GM18868 (cell line): Measurements from ENCODE around the gene PAM.
A peak's percentile ranks its signal among the peaks of the same experiment; 100 is the strongest.
"Not testable (repeated sequence)": the region's sequence is repeated elsewhere in the genome, so short reads cannot be mapped to it uniquely, and the experiment has no call there.

Experiments
- ATAC-seq: cut with Tn5 transposase; IDR thresholded peaks from one replicate; pipeline ENCODE4 v1.9.1; 2021; ENCODE audit warnings: mild to moderate bottlenecking, moderate library complexity; ENCODE audit not compliant: unreplicated experiment

Gene PAM

DNA sequence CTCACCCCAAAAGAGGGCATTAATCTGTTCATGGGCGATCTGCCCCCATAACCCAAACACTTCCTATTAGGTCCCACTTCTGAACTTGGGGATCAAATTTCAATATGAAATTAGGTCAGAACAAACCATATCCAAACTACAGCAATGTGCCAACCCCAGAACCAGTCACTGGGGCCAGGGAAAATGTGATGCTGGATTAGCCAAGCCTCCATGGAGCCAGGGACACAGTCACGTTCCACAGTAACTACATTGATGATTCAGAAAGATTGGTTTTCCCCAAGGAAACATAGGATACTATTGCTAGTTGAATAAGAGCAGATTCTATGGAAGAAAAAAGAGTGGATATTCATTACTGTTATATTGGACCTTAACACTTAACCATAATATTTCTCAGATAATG is 280.6 kb downstream of the PAM start:
- no peak for ATAC-seq

DNA sequence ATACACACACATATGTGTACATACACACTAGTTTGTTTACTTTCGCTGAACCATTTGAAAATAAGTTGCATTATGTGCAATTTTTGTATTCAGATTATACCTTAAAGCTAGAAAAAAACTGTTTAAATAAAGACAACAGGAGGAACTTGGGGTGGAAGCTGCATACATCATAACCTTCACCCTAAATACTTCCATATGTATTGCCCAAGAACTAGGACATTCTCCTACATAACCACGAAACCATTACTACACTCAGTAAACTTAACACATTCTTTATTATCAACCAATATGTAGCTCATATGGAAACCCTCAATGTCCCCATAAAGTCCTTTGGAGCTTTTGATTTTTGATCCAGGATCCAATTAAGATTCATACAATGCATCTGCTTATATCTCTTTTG is 281.5 kb downstream of the PAM start:
- no peak for ATAC-seq

DNA sequence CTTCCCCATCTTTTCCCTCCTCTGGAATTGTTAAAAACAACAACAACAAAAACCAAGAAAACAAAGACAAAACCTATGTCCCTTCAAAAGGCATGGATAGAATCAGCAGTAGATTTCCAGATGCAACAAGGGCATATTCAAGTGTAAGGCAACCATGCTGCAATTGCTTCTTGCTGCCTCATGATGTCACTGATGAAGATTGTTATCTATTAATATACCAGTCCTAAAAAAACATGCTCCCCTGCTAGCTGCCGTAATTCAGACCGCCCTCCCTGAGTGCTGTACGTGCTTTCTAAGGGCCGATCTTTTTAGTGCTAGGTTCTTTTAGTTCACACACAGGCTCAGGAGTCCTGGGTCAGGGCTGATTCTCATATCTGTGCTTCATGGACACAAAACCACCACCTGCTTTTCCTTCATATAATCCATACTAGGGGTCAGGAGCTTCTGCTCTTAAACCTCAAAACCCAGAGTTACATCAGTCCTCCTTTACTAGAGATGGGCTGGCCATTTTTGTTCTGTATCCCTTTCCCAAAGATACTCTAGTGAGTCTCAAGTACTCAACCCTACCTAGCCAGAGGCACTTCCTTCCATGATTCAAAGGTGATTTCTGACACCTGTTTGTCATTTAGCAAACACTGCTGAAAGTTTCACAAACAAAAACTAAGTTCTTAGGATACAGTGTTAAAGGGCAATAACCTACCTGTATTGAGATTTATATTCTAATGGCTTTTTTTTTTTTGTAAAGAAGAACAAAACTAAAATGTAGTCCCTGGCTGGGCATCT is 282.8 kb downstream of the PAM start:
- ATAC-seq: no peak

DNA sequence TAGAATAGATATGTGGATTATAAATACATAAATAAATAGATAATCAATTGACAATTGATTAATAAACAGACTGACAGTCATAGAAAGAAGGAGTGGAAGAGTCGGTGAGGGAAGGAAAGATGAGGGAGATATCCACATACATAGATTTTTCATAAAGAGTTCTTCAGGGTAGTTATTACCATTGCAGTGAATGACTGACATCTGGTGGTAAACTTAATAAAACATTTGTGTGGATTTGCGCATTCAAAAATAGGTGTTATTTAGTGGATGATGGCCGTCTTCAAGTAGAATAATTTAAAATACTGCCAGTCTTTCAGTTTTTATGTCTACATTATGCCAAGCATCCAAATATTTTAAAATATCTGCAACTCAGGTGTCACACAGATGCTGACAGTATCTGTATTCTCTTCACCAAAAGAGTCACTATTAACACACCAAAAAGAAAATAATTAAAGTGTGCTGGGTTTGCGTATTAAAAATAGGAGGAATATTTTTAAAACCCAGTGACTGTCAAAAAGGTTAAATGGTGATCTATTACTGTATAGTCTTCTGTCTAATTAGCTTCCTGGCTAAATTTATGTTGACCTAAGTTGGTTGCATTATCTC is 286.1 kb downstream of the PAM start:
- no peak for ATAC-seq

DNA sequence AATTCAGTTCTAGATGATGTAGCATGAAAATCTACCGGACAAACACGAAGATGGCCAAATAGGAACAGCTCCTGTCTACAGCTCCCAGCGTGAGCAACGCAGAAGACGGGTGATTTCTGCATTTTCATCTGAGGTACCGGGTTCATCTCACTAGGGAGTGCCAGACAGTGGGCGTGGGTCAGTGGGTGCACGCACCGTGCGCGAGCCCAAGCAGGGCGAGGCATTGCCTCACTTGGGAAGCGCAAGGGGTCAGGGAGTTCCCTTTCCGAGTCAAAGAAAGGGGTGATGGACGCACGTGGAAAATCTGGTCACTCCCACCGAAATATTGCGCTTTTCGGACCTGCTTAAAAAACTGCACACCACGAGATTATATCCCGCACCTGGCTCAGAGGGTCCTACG is 291.6 kb downstream of the PAM start:
- not testable (repeated sequence) for ATAC-seq

DNA sequence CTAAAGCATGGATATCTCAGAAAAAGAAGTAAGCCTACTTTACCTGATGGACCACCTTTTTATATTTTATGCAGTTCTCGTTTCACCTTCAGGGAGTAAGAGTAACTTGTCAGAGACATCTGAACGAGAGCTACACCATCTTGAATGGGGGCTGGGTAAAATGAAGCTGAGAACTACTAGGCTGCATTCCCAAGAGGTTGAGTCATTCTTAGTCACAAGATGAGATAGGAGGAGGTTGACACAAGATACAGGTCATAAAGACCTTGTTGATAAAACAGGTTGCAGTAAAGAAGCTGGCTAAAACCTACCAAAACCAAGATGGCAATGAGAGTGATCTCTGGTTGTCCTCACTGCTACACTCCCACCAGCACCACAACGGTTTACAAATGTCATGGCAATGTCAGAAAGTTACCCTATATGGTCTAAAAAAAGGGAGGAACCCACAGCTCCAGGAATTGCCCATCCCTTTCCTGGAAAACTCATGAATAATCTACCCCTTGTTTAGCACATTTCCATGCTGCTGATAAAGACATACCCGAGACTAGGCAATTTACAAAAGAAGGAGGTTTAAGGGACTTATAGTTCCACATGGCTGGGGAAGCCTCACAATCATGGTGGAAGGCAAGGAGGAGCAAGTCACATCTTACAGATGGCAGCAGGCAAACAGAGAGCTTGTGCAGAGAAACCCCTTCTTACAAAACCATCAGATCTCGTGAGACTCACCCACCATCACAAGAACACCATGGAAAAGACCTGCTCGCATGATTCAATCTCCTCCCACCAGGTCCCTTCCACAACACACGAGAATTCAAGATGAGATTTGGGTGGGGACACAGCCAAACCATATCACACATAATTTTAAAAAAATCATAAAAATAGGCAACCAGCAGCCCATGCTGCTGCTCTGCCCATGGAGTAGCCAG is 302.4 kb downstream of the PAM start:
- no peak for ATAC-seq

DNA sequence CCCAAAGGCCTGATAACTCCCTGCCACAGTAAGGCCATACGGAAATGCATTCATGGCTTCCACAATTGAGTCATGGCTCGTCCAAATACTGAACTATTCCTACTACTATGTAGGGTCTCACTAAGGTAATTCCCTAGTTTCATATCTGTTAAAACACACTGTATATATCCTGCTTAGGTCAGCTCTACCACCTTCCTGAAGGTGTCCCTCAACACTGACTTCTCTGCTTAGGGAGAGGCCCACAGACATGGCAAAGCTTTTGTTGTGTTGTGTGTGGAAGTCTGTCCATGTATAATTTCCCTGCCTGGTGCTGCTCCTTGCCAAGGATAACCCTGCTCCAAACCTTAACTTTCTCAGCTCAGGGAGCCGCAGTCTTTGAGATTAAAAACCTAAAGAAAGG is 304.4 kb downstream of the PAM start:
- no peak for ATAC-seq

DNA sequence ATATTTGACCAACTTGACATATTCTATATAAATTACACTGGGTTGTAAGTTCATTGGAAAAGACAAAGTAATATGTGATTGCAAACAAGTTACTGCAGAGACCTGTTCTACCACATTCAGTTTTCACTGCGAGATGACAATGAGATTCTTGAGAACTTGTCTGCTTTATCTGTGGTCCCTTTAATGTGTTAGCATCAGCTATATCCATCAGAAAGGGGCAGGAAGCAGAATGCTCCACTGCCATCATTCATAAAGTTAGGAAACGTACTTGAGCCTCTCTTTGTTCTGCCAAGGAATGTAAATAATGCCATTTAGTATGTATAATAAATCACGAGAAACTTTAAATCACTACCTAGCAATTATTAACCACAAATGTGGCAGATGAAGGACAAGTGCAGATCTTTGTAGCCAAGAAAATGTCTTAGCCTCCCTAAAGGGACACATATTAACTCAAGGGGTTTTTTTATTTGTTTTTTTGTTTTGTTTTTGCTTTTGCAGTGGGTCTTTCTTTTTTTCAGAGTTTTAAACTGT is 305.4 kb downstream of the PAM start:
- ATAC-seq: no peak

DNA sequence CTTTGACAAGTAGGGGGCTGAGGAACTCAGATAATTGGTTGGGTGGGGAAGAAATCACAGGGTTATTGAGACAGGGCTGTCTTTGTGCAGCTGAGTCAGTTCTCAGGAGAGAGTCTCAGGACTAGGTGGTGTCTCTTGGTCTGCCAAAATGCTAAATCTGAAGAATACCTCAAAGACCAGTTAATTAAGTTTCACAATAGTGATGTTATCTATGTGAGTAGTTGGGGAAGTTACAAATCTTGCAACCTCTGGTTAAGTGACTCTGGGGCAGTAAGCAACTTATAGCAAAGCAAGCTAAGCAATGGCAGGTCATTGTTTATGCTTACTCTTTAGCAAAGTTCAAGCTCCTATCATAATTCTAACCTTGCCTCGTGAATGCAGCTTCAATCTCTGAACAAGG is 311.2 kb downstream of the PAM start:
- ATAC-seq: peak; percentile 75

DNA sequence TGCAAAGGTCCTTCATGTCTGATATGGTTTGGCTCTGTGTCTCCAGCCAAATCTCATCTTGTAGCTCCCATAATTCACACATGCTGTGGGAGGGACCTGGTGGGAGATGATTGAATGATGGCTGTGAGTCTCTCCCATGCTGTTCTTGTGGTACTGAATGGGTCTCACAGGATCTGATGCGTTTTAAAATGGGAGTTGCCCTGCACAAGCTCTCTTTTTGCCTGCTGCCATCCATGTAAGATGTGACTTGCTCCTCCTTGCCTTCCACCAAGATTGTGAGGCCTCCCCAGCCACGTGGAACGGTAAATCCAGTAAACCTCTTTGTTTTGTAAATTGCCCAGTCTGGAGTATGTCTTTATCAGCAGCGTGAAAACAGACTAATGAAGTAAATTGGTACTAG is 318.4 kb downstream of the PAM start:
- not testable (repeated sequence) for ATAC-seq

DNA sequence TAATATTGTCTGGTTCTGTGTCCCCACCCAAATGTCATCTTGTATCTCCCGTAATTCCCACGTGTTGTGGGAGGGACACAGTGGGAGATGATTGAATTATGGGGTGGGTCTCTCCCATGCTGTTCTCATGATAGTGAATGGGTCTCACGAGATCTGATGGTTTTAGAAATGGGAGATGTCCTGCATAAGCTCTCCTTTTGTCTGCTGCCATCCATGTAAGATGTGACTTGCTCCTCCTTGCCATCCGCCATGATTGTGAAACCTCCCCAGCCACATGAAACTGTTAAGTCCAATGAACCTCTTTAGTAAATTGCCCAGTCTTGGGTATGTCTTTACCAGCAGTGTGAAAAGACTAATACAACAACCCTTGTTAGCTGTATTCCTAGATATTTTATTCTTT is 320.3 kb downstream of the PAM start:
- ATAC-seq: no peak
